Activated naive CD4-positive, alpha-beta T cell treated with anti-CD3 and anti-CD28 coated beads, Interleukin-2, amount 50 U/mL, for 72 hours (primary cell): ENCODE measurements around the gene DPEP2NB. TPM values are rescaled to one million over a fixed set of nuclear protein-coding genes. Genes with fewer than 3 reads are reported as not detected.
"Not testable (repeated sequence)": the region's sequence is repeated elsewhere in the genome, so short reads cannot be mapped to it uniquely, and the experiment has no call there.

ENCODE experiments used
- ATAC-seq, 2 donors: fragments of 150-1000 bp; cut with Tn5 transposase; 2 replicates each; pipeline ENCODE4 v1.10.0; 2021; ENCODE audit warnings: mild to moderate bottlenecking in 2 of 2, moderate library complexity in 2 of 2
- DNase-seq, 2 donors: peaks; one replicate each; pipeline ENCODE4 v3.0.0; 2021 to 2022; ENCODE audit warnings: low spot score in 2 of 2
- H3K27ac Mint-ChIP-seq, 2 donors: one replicate each; pipeline ENCODE4 v1.8.0; 2022; ENCODE audit warnings: mild to moderate bottlenecking in 2 of 2, mixed read lengths in 2 of 2
- H3K36me3 Mint-ChIP-seq, 2 donors: one replicate each; pipeline ENCODE4 v1.8.0; 2022; ENCODE audit warnings: mixed read lengths in 2 of 2
- H3K9me3 Mint-ChIP-seq, 2 donors: one replicate each; pipeline ENCODE4 v1.8.0; 2022; ENCODE audit warnings: mixed read lengths in 2 of 2
- total RNA-seq, 2 donors: library from RNA; stranded (reverse); gene quantifications; one replicate each; pipeline ENCODE4 v1.2.3, GENCODE V29; 2022

Gene DPEP2NB
- total RNA-seq, 2 donors from 2014 or later = not detected

DNA sequence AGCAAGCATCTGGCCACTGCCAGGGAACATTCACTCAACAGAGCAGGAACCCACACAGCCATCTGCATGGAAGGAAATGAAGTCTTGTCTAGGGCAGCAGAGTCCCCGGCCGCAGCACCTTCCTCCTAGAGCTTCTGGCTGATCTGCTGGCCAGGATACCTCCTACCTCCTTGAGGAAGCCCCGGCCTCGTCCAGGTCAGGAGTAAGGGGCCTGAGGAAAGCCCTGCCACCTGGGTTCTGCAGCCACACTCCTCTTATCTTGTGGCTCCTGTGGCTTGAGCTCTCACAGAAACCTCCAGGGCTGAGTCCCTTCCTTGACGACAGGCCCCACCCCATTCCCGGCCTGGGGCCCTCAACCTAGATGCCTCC lies 21.7 kb downstream of the DPEP2NB start:
- peak; percentile 10 to 25 for ATAC-seq
- H3K36me3 Mint-ChIP-seq, H3K9me3 Mint-ChIP-seq, DNase-seq: not testable (repeated sequence)
- peak overlapping the region; percentile 95 to 97 for H3K27ac Mint-ChIP-seq

DNA sequence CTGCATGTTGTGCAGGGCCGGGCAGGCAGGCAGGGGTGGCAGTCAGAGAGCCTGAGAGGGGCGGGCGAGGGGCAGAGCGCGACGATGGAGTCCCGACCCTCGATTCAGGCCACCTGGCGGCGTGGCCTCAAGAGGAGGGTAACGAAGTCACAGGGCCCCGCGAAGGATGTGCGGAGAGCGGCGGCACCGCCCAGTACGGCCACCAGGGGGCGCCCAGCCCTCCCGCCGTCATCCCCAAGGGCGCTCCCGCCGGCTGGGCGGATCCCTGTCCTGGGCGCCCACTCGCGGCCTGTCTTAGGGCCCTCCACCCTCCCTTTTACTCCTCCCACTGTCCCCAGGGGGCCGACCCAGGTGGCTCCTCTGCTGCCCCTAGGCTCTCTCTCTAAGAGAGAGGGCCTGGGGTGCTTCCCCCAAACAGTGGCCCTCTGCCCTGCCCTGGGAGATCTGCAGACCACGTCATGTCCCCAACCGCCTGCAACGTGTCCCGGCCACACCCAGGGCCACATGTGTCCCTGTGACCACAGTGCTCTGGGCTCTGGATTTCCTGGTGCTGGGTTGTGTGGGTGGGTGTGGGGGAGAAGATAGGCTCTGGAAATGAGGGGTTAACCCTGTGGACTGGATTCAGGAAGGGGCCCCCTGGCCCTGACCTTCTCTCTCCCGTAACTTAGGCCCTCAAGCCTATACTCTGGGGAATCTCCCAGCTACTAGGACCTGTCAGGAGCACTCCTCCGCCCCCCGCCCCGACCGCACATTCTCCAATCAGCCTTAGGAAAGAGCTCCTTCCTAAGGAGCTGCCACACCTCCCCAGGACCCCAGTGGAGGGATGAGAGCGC lies 22.3 kb downstream of the DPEP2NB start:
- Mint-ChIP-seq H3K36me3 (no peaks in the 10 kb centered on the region), H3K9me3 (no peaks in the 10 kb centered on the region), H3K27ac (peak overlapping the region; percentile 95 to 97)
- DNase-seq (peak; percentile 90 to 92), ATAC-seq (peak; percentile 92 to 93)

DNA sequence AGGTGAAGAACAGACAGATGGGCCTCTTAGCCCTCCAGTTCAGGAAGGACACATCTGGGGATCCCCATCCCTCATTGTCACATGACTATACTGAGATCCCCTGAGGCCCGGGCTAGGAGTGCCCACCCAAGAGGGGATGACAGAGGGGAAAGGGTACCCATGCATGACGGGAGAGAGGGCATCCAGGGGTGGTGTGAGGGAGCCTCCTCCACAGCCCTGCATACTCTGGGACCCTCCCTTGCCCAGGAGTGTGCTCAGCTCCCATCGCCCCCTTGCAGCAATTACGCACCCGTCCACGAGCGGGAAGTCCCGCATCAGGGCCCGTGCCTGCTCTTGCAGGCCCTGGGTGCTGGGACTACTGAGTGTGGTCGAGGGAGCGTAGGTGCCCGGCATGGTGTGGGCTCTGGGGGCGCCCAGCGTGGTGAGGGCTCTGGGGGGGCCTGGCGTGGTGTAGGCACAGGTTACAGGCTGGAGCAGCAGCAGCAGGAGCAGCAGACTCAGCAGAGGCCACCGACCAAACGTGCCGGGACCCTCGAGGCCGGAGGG lies 23.0 kb downstream of the DPEP2NB start:
- H3K36me3 Mint-ChIP-seq = no peaks in the 10 kb centered on the region
- H3K27ac Mint-ChIP-seq = peak overlapping the region in 1 of 2 donors; percentile 95
- DNase-seq = peak in 1 of 2 donors; percentile 63
- no peak for ATAC-seq
- H3K9me3 Mint-ChIP-seq = no peaks in the 10 kb centered on the region

GRCh38 chr16:67990018-67990386 lies 25.7 kb downstream of the DPEP2NB start:
- ATAC-seq (no peak), DNase-seq (no peak)
- no peaks in the 10 kb centered on the region for H3K9me3 Mint-ChIP-seq
- no peaks in the 10 kb centered on the region for H3K36me3 Mint-ChIP-seq
- H3K27ac Mint-ChIP-seq = peak overlapping the region; percentile 1 to 84

DNA sequence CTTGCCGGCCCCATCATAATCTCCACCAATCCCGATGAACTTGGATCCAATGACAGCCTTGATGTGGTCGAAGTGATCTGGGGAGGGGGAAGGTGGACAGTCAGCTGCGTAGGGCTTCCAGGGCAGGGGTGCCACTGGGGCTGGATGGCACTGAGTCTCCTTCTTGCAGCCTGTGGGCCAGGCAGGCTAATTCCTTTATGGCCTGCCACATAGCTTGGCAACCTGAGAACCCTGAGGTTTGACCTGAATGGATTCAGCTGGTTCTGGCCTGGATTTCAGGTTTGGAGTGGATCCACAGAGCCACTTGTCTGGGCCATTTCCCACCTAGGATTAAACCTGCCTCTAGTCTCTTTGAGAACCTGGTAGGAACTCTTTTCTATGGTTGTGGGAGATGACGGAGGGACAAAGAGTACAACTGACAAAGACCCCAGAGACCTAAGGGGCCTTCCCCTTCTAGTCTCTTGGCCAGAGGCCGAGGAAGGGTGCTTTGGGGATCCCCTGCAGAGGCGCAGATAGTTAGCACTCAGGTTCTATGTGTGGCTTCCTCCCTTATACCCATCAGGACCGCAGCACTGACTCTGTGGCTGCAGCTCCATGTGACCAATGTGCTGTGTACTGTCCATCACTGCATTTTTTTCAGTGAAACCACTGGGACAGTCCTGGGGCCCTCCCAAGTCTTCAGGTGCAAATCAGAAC lies 26.2 kb downstream of the DPEP2NB start:
- H3K36me3 Mint-ChIP-seq = no peaks in the 10 kb centered on the region
- H3K9me3 Mint-ChIP-seq = no peaks in the 10 kb centered on the region
- no peak for DNase-seq
- ATAC-seq = no peak
- peak overlapping the region in 1 of 2 donors; percentile 1 for H3K27ac Mint-ChIP-seq

- ATAC-seq = no peak
- no peaks in the 10 kb centered on the region for H3K9me3 Mint-ChIP-seq
- peak overlapping the region in 1 of 2 donors; percentile 35 for H3K27ac Mint-ChIP-seq
- H3K36me3 Mint-ChIP-seq = no peaks in the 10 kb centered on the region
- DNase-seq = no peak
Measured at GRCh38 chr16:67988675-67989074, 27.0 kb downstream of the DPEP2NB start.

GRCh38 chr16:67987460-67988160 lies 28.1 kb downstream of the DPEP2NB start:
- no peaks in the 10 kb centered on the region for H3K36me3 Mint-ChIP-seq
- H3K27ac Mint-ChIP-seq = peak overlapping the region; percentile 67 to 76
- ATAC-seq (no peak), DNase-seq (no peak)
- H3K9me3 Mint-ChIP-seq = no peaks in the 10 kb centered on the region

GRCh38 chr16:67986949-67987348 lies 28.8 kb downstream of the DPEP2NB start:
- no peaks in the 10 kb centered on the region for H3K9me3 Mint-ChIP-seq
- no peaks in the 10 kb centered on the region for H3K36me3 Mint-ChIP-seq
- DNase-seq = no peak

DNA sequence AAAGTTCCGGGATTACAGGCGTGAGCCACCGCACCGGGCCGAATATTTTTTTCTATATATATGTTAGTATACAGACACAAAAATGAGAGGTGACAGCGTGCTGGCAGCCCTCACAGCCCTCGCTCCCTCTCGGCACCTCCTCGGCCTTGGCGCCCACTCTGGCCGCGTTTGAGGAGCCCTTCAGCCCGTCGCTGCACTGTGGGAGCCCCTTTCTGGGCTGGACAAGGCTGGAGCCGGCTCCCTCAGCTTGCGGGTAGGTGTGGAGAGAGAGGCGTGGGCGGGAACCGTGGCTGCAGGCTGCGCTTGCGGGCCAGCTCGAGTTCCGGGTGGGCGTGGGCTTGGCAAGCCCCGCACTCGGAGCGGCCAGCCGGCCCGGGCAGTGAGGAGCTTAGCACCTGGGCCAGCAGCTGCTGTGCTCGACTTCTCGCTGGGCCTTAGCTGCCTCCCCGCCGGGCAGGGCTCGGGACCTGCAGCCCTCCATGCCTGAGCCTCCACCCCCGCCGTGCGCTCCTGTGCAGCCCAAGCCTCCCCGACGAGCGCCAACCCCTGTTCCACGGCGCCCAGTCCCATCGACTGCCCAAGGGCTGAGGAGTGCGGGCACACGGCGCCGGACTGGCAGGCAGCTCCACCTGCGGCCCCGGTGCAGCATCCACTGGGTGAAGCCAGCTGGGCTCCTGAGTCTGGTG lies 33.6 kb downstream of the DPEP2NB start:
- DNase-seq (no peak), ATAC-seq (no peak)
- H3K36me3 Mint-ChIP-seq = no peaks in the 10 kb centered on the region
- H3K27ac Mint-ChIP-seq = peak overlapping the region in 1 of 2 donors; percentile 79
- no peaks in the 10 kb centered on the region for H3K9me3 Mint-ChIP-seq

More at GRCh38 chr16:67986949-67987348, 28.8 kb downstream of the DPEP2NB start:
- peak overlapping the region in 1 of 2 donors; percentile 67 for H3K27ac Mint-ChIP-seq
- no peak for ATAC-seq

GRCh38 chr16:67979955-67980678 lies 35.6 kb downstream of the DPEP2NB start, which contains the start of gene DPEP3:
Gene DPEP3, minus strand, starts transcription at chr16:67980499. Its CDS starts 119 bp downstream, at chr16:67980380.
- Mint-ChIP-seq H3K27ac (no peak within 1 kb of the TSS), H3K9me3 (no peaks in the 10 kb centered on the region), H3K36me3 (no peaks in the 10 kb centered on the region)
- DNase-seq = no peak
- no peak for ATAC-seq

DNA sequence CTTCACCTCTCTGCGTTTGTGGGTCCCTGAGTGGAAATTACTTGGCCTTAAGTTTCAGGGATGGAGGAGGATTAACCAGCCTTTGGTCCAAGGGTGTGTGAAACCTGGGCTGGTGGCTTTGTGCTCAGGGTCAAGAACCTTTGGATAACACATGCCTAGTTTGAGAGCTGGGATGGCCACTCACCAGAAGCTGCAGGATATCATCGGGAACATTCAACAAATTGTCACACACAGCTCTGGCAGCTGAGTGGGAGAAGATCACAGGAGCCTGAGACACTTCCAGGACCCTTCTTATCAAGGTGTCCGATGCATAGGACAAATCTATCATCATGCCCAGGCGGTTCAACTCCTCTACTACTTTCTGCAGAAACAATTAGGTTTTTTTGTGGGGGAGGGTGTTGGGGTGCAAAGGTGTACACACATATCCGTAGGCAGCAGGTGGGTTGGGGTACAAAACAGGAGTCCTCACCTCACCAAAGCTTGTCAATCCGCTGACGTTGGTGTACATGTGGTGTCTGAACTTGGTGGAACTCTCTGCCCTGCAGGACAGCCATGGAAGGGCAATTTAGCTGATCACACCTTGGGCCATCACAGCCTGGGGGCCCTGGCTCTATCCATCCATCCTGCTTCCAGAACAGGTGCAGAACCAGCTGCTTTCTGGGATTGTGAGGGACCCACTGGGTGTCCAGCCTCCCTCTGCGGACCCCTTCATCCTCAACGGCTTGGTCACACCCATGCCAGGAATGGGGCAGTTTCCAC lies 38.1 kb downstream of the DPEP2NB start:
- Mint-ChIP-seq H3K27ac (no peak overlapping the region), H3K36me3 (no peaks in the 10 kb centered on the region), H3K9me3 (no peaks in the 10 kb centered on the region)
- no peak for ATAC-seq
- DNase-seq = no peak

DNA sequence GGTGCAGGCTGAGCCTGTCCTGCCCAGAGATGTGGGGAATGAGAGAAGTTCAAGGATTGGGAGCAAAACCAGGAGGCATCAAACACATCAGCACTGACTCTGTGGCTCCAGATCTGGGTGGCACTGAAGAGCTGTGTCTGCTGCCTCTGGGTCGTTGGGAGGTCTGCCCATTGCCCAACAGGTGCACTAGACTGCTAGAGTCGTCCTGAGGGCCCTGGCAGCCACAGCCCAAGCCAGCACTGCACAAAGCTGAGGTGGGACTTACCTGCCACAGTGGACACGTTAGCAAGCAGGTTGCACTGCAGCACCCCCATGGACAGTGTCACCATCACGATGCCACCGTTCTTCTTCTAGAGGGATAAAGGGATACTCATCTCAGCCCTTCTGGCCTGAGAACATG lies 38.7 kb downstream of the DPEP2NB start:
- ATAC-seq = no peak
- no peaks in the 10 kb centered on the region for H3K9me3 Mint-ChIP-seq
- H3K36me3 Mint-ChIP-seq = no peaks in the 10 kb centered on the region
- no peak overlapping the region for H3K27ac Mint-ChIP-seq
- no peak for DNase-seq

- no peak overlapping the region for H3K27ac Mint-ChIP-seq
- H3K9me3 Mint-ChIP-seq = no peaks in the 10 kb centered on the region
- ATAC-seq (no peak), DNase-seq (no peak)
- H3K36me3 Mint-ChIP-seq = no peaks in the 10 kb centered on the region
Measured at GRCh38 chr16:67976205-67976604, 39.5 kb downstream of the DPEP2NB start.

- Mint-ChIP-seq H3K27ac (no peak overlapping the region), H3K36me3 (no peaks in the 10 kb centered on the region), H3K9me3 (no peaks in the 10 kb centered on the region)
- DNase-seq (no peak), ATAC-seq (no peak)
Measured at GRCh38 chr16:67975321-67976105, 40.2 kb downstream of the DPEP2NB start.
